Progenitor cell of endocrine pancreas (in vitro differentiated cells): Measurements from ENCODE around the gene ZSCAN23. TPM values are rescaled to one million over a fixed set of nuclear protein-coding genes. Genes with fewer than 3 reads are reported as not detected.

Experiments
- DNase-seq: peaks from one replicate; pipeline ENCODE4 v3.0.0; 2021; ENCODE audit warnings: low spot score; ENCODE audit not compliant: unreplicated experiment
- H3K27ac Mint-ChIP-seq: 2 replicates; pipeline ENCODE4 v1.8.0; 2021; ENCODE audit warnings: mild to moderate bottlenecking, moderate library complexity, mixed read lengths
- H3K27me3 Mint-ChIP-seq: 2 replicates; pipeline ENCODE4 v1.8.0; 2021; ENCODE audit warnings: mixed read lengths
- H3K36me3 Mint-ChIP-seq: 2 replicates; pipeline ENCODE4 v1.8.0; 2022; ENCODE audit warnings: mixed read lengths; ENCODE audit not compliant: insufficient read depth
- H3K4me1 Mint-ChIP-seq: 2 replicates; pipeline ENCODE4 v1.8.0; 2021; ENCODE audit warnings: low read depth, mixed read lengths
- H3K4me3 Mint-ChIP-seq: 2 replicates; pipeline ENCODE4 v1.8.0; 2021; ENCODE audit warnings: low read depth, mild to moderate bottlenecking, moderate library complexity, mixed read lengths
- H3K9me3 Mint-ChIP-seq: 2 replicates; pipeline ENCODE4 v1.8.0; 2021; ENCODE audit warnings: low read depth, mixed read lengths
- long read RNA-seq: library from polyadenylated mRNA; unstranded; transcript quantifications from one replicate; pipeline ENCODE4 v2.0.0, GENCODE V29; 2020
- total RNA-seq: library from RNA; stranded (reverse); gene quantifications from 2 replicates; pipeline ENCODE4 v1.2.1, GENCODE V29; 2021
- TF ChIP-seq, protein P1 (sequence below): fragments of 200-600 bp; sonication (generic); IDR thresholded peaks from one replicate; pipeline ENCODE4 v1.5.0; 2021; ENCODE audit warnings: antibody characterized with exemption, mild to moderate bottlenecking; ENCODE audit not compliant: unreplicated experiment

Gene ZSCAN23
- total RNA-seq: 21.4 and 22.6 TPM in 2 replicates
- long read RNA-seq, transcript ZSCAN23-201 (4 exons, 3,126 nt): major isoform, 7 of 55 reads
- long read RNA-seq, partial matches to known transcripts: 7 of 55 reads
- long read RNA-seq, other reads (novel, unspliced or antisense): 41 of 55 reads

DNA sequence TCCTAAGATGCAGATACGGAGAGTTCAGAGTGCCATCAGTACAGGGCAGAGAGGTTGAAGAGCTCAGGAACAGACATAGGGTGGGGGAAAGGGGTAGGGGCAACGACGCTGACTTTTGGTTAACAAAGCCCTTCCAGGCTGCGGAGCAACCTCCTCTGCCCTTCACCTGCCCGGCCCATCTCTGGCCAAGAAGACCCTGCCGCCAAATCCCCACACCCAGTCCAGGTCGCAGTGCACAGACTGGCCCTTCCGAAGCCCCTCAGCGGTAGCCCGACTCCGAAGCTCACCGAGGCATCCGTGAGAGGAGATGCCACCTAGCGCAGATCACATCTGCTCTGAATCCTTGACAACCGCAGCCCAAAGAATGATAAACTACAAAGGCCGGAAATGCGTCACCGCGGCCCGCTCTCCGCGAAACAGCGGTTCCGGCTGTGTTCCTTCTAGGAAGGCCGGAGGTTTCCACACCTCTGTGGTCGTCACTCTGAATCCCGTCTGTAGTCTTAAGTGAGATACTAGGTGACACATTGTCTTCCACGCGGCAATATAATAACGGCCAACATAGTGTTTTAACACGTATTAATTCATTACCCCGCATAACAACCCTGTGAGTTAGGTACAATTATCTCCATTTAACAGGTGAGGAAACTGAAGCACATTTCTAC is at the start of gene ZSCAN23:
Gene ZSCAN23, minus strand, starts transcription at position 380 of the 662 bp plus-strand sequence. CDS start 7,225 bp downstream, outside the sequence.
- Mint-ChIP-seq H3K27ac (peak within 1 kb of the TSS; percentile 99), H3K4me1 (peaks cover 13% of the 10 kb centered on the region), H3K9me3 (peaks cover 3% of the 10 kb centered on the region), H3K36me3 (no peaks in the 10 kb centered on the region), H3K27me3 (no peaks in the 10 kb centered on the region), H3K4me3 (peak within 1 kb of the TSS; percentile 99)
- DNase-seq: peak; percentile 49
- TF ChIP-seq, protein P1, sequence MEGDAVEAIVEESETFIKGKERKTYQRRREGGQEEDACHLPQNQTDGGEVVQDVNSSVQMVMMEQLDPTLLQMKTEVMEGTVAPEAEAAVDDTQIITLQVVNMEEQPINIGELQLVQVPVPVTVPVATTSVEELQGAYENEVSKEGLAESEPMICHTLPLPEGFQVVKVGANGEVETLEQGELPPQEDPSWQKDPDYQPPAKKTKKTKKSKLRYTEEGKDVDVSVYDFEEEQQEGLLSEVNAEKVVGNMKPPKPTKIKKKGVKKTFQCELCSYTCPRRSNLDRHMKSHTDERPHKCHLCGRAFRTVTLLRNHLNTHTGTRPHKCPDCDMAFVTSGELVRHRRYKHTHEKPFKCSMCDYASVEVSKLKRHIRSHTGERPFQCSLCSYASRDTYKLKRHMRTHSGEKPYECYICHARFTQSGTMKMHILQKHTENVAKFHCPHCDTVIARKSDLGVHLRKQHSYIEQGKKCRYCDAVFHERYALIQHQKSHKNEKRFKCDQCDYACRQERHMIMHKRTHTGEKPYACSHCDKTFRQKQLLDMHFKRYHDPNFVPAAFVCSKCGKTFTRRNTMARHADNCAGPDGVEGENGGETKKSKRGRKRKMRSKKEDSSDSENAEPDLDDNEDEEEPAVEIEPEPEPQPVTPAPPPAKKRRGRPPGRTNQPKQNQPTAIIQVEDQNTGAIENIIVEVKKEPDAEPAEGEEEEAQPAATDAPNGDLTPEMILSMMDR: no peak

DNA sequence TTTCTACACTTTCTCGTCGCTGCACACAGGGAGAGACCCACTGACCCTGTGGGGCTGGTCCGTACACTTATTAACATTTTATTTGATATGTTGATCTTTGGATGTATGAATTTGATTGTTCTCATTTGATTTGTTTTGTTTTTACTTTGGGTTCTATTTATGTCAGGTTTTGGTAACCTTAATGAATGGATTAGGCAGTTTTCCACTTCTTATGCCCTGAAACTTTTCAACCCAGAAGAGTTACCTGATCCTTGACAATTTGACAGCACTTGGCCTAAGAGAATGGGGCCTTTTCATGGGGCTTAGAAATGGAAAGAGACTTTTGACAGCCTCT is 48.7 kb upstream of the ZSCAN23 start:
- peak overlapping the region; percentile 37 for H3K4me3 Mint-ChIP-seq
- TF ChIP-seq, protein P1: no peak
- H3K27ac Mint-ChIP-seq: no peak overlapping the region
- no peaks in the 10 kb centered on the region for H3K27me3 Mint-ChIP-seq
- no peaks in the 10 kb centered on the region for H3K36me3 Mint-ChIP-seq
- H3K4me1 Mint-ChIP-seq: peaks cover 7% of the 10 kb centered on the region
- DNase-seq: no peak
- H3K9me3 Mint-ChIP-seq: no peaks in the 10 kb centered on the region

GRCh38 chr6:28490205-28490890 is 47.1 kb upstream of the ZSCAN23 start:
- peak overlapping the region; percentile 76 for H3K4me3 Mint-ChIP-seq
- no peaks in the 10 kb centered on the region for H3K36me3 Mint-ChIP-seq
- peak overlapping the region; percentile 94 for H3K27ac Mint-ChIP-seq
- peaks cover 7% of the 10 kb centered on the region for H3K4me1 Mint-ChIP-seq
- H3K9me3 Mint-ChIP-seq: no peaks in the 10 kb centered on the region
- TF ChIP-seq, protein P1: no peak
- no peaks in the 10 kb centered on the region for H3K27me3 Mint-ChIP-seq
- no peak for DNase-seq

GRCh38 chr6:28489366-28490204 is 46.3 kb upstream of the ZSCAN23 start:
- no peaks in the 10 kb centered on the region for H3K27me3 Mint-ChIP-seq
- TF ChIP-seq, protein P1: no peak
- H3K27ac Mint-ChIP-seq: peak overlapping the region; percentile 94
- H3K4me1 Mint-ChIP-seq: peaks cover 7% of the 10 kb centered on the region
- no peaks in the 10 kb centered on the region for H3K9me3 Mint-ChIP-seq
- DNase-seq: peak; percentile 37
- H3K4me3 Mint-ChIP-seq: peak overlapping the region; percentile 76
- H3K36me3 Mint-ChIP-seq: no peaks in the 10 kb centered on the region

DNA sequence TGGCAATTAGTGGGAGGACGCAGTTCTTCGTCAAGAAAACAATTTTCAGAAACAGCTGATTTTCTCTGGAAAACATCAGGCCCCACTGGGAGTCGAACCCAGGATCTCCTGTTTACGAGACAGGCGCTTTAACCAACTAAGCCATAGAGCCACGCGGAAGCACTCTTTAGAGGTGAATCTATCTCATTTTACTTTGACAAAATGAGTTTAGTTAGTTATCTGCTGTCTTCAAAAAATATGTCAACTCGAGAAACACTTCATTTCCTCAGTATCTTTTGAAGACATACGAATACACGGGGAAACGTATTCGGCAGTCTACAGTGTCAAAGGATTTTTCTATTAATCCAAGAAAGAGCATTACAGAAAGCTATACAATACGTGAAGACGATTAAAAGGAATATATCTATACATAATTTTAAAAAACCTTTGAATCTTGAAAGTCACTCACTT is 45.6 kb upstream of the ZSCAN23 start:
- DNase-seq: no peak
- no peaks in the 10 kb centered on the region for H3K36me3 Mint-ChIP-seq
- peaks cover 7% of the 10 kb centered on the region for H3K4me1 Mint-ChIP-seq
- H3K27ac Mint-ChIP-seq: peak overlapping the region; percentile 90
- H3K27me3 Mint-ChIP-seq: no peaks in the 10 kb centered on the region
- H3K9me3 Mint-ChIP-seq: no peaks in the 10 kb centered on the region
- H3K4me3 Mint-ChIP-seq: peak overlapping the region; percentile 76
- TF ChIP-seq, protein P1: no peak
